ENCODE data around the gene SSPN.

DNA sequence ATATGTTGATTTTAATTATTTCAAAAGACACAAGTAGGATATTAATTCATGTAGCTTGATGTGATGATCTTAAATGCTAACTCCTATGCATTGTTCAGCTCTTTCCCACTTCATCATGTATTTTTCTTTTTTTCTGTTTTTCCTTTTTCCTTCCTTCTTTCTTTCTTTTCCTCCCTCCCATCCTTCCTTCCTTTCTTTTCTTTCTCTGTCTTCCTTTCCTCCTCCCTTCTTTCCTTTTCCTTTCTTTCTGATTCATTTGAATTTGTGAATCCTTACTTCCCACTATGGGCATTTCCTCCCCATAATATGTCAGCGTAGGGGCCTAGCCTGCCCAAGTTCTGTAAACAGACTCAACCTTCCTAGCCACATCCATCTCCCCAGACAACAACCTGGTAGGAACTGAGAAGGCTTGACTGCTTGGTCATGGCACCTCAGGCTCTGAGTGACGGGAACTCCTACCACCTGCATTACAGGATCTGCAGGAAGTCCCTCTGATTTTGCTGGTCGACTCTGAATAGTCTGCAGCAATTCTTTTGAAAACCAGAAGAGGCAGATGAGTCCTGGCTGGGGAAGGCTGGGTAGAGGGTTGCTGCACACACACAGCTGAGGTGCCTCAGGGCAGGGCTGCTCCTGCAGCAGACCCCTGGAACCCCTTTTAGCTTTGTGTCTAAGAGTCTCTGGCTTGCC, 37.2 kb upstream of the SSPN start:
- TF ChIP-seq GLIS3 (CRISPR knock-in tag; IDR thresholded peaks at IDR 0.05) (no peak), PPARA (CRISPR knock-in tag; IDR thresholded peaks at IDR 0.05; ENCODE audit: borderline replicate concordance) (no peak), TOX (CRISPR knock-in tag; IDR thresholded peaks at IDR 0.05; ENCODE audit: borderline replicate concordance) (no peak), OSR1 (CRISPR knock-in tag; IDR thresholded peaks at IDR 0.05) (no peak)
- TF ChIP-seq, protein P1, sequence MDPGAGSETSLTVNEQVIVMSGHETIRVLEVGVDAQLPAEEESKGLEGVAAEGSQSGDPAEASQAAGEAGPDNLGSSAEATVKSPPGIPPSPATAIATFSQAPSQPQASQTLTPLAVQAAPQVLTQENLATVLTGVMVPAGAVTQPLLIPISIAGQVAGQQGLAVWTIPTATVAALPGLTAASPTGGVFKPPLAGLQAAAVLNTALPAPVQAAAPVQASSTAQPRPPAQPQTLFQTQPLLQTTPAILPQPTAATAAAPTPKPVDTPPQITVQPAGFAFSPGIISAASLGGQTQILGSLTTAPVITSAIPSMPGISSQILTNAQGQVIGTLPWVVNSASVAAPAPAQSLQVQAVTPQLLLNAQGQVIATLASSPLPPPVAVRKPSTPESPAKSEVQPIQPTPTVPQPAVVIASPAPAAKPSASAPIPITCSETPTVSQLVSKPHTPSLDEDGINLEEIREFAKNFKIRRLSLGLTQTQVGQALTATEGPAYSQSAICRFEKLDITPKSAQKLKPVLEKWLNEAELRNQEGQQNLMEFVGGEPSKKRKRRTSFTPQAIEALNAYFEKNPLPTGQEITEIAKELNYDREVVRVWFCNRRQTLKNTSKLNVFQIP (CRISPR knock-in tag; IDR thresholded peaks at IDR 0.05; ENCODE audit: borderline replicate concordance, low read depth): no peak
- TF ChIP-seq, protein P2, sequence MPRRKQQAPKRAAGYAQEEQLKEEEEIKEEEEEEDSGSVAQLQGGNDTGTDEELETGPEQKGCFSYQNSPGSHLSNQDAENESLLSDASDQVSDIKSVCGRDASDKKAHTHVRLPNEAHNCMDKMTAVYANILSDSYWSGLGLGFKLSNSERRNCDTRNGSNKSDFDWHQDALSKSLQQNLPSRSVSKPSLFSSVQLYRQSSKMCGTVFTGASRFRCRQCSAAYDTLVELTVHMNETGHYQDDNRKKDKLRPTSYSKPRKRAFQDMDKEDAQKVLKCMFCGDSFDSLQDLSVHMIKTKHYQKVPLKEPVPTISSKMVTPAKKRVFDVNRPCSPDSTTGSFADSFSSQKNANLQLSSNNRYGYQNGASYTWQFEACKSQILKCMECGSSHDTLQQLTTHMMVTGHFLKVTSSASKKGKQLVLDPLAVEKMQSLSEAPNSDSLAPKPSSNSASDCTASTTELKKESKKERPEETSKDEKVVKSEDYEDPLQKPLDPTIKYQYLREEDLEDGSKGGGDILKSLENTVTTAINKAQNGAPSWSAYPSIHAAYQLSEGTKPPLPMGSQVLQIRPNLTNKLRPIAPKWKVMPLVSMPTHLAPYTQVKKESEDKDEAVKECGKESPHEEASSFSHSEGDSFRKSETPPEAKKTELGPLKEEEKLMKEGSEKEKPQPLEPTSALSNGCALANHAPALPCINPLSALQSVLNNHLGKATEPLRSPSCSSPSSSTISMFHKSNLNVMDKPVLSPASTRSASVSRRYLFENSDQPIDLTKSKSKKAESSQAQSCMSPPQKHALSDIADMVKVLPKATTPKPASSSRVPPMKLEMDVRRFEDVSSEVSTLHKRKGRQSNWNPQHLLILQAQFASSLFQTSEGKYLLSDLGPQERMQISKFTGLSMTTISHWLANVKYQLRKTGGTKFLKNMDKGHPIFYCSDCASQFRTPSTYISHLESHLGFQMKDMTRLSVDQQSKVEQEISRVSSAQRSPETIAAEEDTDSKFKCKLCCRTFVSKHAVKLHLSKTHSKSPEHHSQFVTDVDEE (CRISPR knock-in tag; IDR thresholded peaks at IDR 0.05): no peak
- TF ChIP-seq, protein P3, sequence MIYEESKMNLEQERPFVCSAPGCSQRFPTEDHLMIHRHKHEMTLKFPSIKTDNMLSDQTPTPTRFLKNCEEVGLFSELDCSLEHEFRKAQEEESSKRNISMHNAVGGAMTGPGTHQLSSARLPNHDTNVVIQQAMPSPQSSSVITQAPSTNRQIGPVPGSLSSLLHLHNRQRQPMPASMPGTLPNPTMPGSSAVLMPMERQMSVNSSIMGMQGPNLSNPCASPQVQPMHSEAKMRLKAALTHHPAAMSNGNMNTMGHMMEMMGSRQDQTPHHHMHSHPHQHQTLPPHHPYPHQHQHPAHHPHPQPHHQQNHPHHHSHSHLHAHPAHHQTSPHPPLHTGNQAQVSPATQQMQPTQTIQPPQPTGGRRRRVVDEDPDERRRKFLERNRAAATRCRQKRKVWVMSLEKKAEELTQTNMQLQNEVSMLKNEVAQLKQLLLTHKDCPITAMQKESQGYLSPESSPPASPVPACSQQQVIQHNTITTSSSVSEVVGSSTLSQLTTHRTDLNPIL (CRISPR knock-in tag; IDR thresholded peaks at IDR 0.05; ENCODE audit: low read depth): no peak

Data from SK-N-SH treated with all-trans-retinoic acid at 6 μM for 48 hours (cell line).